WTC11 (cell line): ENCODE measurements around the gene ZNF598. TPM values are rescaled to one million over a fixed set of nuclear protein-coding genes. Genes with fewer than 3 reads are reported as not detected.
A peak's percentile ranks its signal among the peaks of the same experiment; 100 is the strongest.

ENCODE experiments used
- ATAC-seq: fragments of 200-7000 bp; cut with Tn5 transposase; 2 replicates; pipeline ENCODE4 v1.10.0; 2021; ENCODE audit warnings: mild to moderate bottlenecking, moderate library complexity
- CTCF ChIA-PET: fragments of 300-600 bp; sonication (Branson Sonifier 250); formaldehyde crosslinking; loops from one replicate; lab custom pipeline; 2021; ENCODE audit warnings: antibody characterized with exemption; lab: Charles Lee
- POLR2A ChIA-PET: fragments of 350-600 bp; sonication (Branson Sonifier 250); formaldehyde crosslinking; loops from one replicate; lab custom pipeline; 2021; ENCODE audit warnings: antibody characterized with exemption; lab: Charles Lee
- DNase-seq: peaks from one replicate; pipeline ENCODE4 v3.0.0; 2021; ENCODE audit warnings: low spot score
- H3K27ac Mint-ChIP-seq: 2 replicates; pipeline ENCODE4 v1.8.0; 2021; ENCODE audit warnings: mixed read lengths
- H3K27me3 Mint-ChIP-seq: 2 replicates; pipeline ENCODE4 v1.8.0; 2021; ENCODE audit warnings: low read depth, mild to moderate bottlenecking, moderate library complexity, mixed read lengths
- H3K36me3 Mint-ChIP-seq: 2 replicates; pipeline ENCODE4 v1.8.0; 2021; ENCODE audit warnings: mixed read lengths
- H3K4me1 Mint-ChIP-seq: 2 replicates; pipeline ENCODE4 v1.8.0; 2022; ENCODE audit warnings: mixed read lengths
- H3K4me3 Mint-ChIP-seq: 2 replicates; pipeline ENCODE4 v1.8.0; 2021; ENCODE audit warnings: mild to moderate bottlenecking, moderate library complexity, mixed read lengths
- H3K9me3 Mint-ChIP-seq: 2 replicates; pipeline ENCODE4 v1.8.0; 2021; ENCODE audit warnings: mixed read lengths
- ATF1 ChIP-seq: sonication (generic); formaldehyde crosslinking; IDR thresholded peaks from 2 replicates; pipeline ENCODE4 v1.8.1; 2023; ENCODE audit warnings: mild to moderate bottlenecking, moderate library complexity, missing genetic modification reagents
- CREB1 ChIP-seq: sonication (generic); formaldehyde crosslinking; IDR thresholded peaks from 2 replicates; pipeline ENCODE4 v1.8.0; 2023; ENCODE audit warnings: mild to moderate bottlenecking, missing genetic modification reagents
- CTCF ChIP-seq: fragments of 200-600 bp; IDR thresholded peaks from 2 replicates; pipeline ENCODE4 v1.8.0; 2022; ENCODE audit warnings: antibody characterized with exemption
- FOXJ3 ChIP-seq: sonication (generic); formaldehyde crosslinking; IDR thresholded peaks from 2 replicates; pipeline ENCODE4 v1.9.0; 2021; ENCODE audit warnings: missing genetic modification reagents, mild to moderate bottlenecking, borderline replicate concordance
- GTF2I ChIP-seq: fragments of 250-450 bp; sonication (Bioruptor Pico); conservative IDR thresholded peaks from 2 replicates; pipeline ENCODE4 v1.4.0; 2021; ENCODE audit warnings: mild to moderate bottlenecking
- HMGA2 ChIP-seq: fragments of 250-450 bp; sonication (Bioruptor Pico); IDR thresholded peaks from 2 replicates; pipeline ENCODE4 v1.4.0; 2021; ENCODE audit warnings: mild to moderate bottlenecking, moderate library complexity
- JAZF1 ChIP-seq: fragments of 250-450 bp; sonication (Bioruptor Pico); IDR thresholded peaks from 2 replicates; pipeline ENCODE4 v1.9.0; 2021; ENCODE audit warnings: moderate library complexity, mild to moderate bottlenecking, inconsistent platforms
- MYBL2 ChIP-seq: sonication (generic); formaldehyde crosslinking; IDR thresholded peaks from 2 replicates; pipeline ENCODE4 v1.8.1; 2023; ENCODE audit warnings: mild to moderate bottlenecking, moderate library complexity, missing genetic modification reagents
- NR3C1 ChIP-seq: sonication (generic); formaldehyde crosslinking; conservative IDR thresholded peaks from 2 replicates; pipeline ENCODE4 v1.8.1; 2023; ENCODE audit warnings: low read depth, mild to moderate bottlenecking, missing genetic modification reagents
- PRRX2 ChIP-seq: fragments of 250-450 bp; sonication (Bioruptor Pico); IDR thresholded peaks from 2 replicates; pipeline ENCODE4 v1.8.0; 2021; ENCODE audit warnings: mild to moderate bottlenecking
- RELA ChIP-seq: sonication (generic); formaldehyde crosslinking; IDR thresholded peaks from 2 replicates; pipeline ENCODE4 v1.8.1; 2022; ENCODE audit warnings: missing genetic modification reagents, mild to moderate bottlenecking, borderline replicate concordance
- RORB ChIP-seq: fragments of 250-450 bp; sonication (Bioruptor Pico); IDR thresholded peaks from 2 replicates; pipeline ENCODE4 v1.9.0; 2021; ENCODE audit warnings: mild to moderate bottlenecking
- STAT6 ChIP-seq: sonication (generic); formaldehyde crosslinking; conservative IDR thresholded peaks from 2 replicates; pipeline ENCODE4 v1.8.1; 2023; ENCODE audit warnings: mild to moderate bottlenecking, low read depth, missing genetic modification reagents, moderate library complexity
- ZNF121 ChIP-seq: sonication (generic); formaldehyde crosslinking; IDR thresholded peaks from 2 replicates; pipeline ENCODE4 v1.8.0; 2023; ENCODE audit warnings: missing genetic modification reagents
- ZNF219 ChIP-seq: sonication (generic); formaldehyde crosslinking; IDR thresholded peaks from 2 replicates; pipeline ENCODE4 v1.8.0; 2023; ENCODE audit warnings: missing genetic modification reagents, mild to moderate bottlenecking, borderline replicate concordance
- ZNF263 ChIP-seq: sonication (generic); formaldehyde crosslinking; IDR thresholded peaks from 2 replicates; pipeline ENCODE4 v1.8.1; 2022; ENCODE audit warnings: low read depth, mild to moderate bottlenecking, moderate library complexity, missing genetic modification reagents
- ZNF423 ChIP-seq: fragments of 250-450 bp; sonication (Bioruptor Pico); IDR thresholded peaks from 2 replicates; pipeline ENCODE4 v2.1.2; 2022; ENCODE audit warnings: mild to moderate bottlenecking, moderate library complexity
- total RNA-seq: library from RNA; stranded (reverse); gene quantifications from 3 replicates; pipeline ENCODE4 v1.2.3, GENCODE V29; 2021
- TF ChIP-seq, protein P1 (sequence below): fragments of 250-450 bp; sonication (Bioruptor Pico); IDR thresholded peaks from 2 replicates; pipeline ENCODE4 v1.8.0; 2021; ENCODE audit warnings: mild to moderate bottlenecking
- TF ChIP-seq, protein P2 (sequence below): sonication (generic); formaldehyde crosslinking; IDR thresholded peaks from 2 replicates; pipeline ENCODE4 v1.8.1; 2023; ENCODE audit warnings: mild to moderate bottlenecking, missing genetic modification reagents
- TF ChIP-seq, protein P3 (sequence below): sonication (generic); formaldehyde crosslinking; IDR thresholded peaks from 2 replicates; pipeline ENCODE4 v1.8.0; 2022; ENCODE audit warnings: mild to moderate bottlenecking, missing genetic modification reagents
- TF ChIP-seq, protein P4 (sequence below): sonication (generic); formaldehyde crosslinking; IDR thresholded peaks from 2 replicates; pipeline ENCODE4 v1.8.1; 2022; ENCODE audit warnings: low read depth, mild to moderate bottlenecking, moderate library complexity, missing genetic modification reagents, borderline replicate concordance
- TF ChIP-seq, protein P5 (sequence below): sonication (generic); formaldehyde crosslinking; IDR thresholded peaks from 2 replicates; pipeline ENCODE4 v1.8.1; 2023; ENCODE audit warnings: mild to moderate bottlenecking, moderate library complexity, missing genetic modification reagents

ZNF598 gene
- total RNA-seq, 1 experiment from 2014 or later, result 66.4 TPM

DNA sequence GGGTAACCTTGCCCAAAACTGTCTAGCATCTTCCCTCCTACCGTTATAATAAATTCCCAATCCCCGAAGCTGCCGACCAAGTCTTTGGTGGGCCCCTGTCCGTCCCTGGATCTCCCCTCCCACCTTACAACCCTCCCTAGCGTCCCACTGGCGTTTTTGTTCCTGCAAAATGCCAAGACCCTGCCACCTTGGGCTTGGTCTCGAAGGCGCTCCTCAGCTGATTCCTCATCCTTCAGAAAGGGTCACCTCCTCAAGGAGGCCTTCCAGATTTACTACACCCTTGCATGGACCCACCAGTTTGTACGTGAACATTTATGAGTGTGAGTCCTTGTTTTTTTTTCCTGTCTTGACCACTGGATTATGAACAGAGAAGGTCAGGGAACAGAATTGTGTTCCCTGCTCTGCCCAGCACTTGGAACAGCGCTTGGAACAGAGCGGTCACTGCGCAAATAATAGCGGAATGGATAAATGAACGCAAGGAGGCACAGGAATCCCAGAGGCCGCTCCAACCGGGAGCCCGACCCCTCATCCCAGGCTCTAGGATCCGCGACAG, 26.6 kb downstream of the ZNF598 start:
- no peak for ATAC-seq
- TF ChIP-seq ZNF263 (CRISPR knock-in tag) (no peak), ATF1 (CRISPR knock-in tag) (no peak), MYBL2 (CRISPR knock-in tag) (peak; percentile 2; the same call in 1 of the 2 replicates), GTF2I (peak; percentile 39; the same call in 1 of the 2 replicates)
- H3K36me3 Mint-ChIP-seq, result peaks cover 5% of the 10 kb centered on the region; the same call in 1 of the 2 replicates
- peaks cover 27% of the 10 kb centered on the region for H3K4me1 Mint-ChIP-seq
- ChIA-PET POLR2A (no interaction called here), CTCF (interaction anchor here (0.7 to 4.4 kb wide), 3 partner anchors 21 to 1602 kb away, joined by 3 to 19 read pairs (median 3); no protein-coding TSS in a partner anchor)
- peaks cover 39% of the 10 kb centered on the region for H3K27me3 Mint-ChIP-seq
- peak overlapping the region; percentile 69 for H3K4me3 Mint-ChIP-seq
- no peaks in the 10 kb centered on the region for H3K9me3 Mint-ChIP-seq
- H3K27ac Mint-ChIP-seq, result peak overlapping the region; percentile 80; the same call in 1 of the 2 replicates
- DNase-seq, result no peak

GRCh38 chr16:1982013-1982433, 27.6 kb downstream of the ZNF598 start:
- H3K27ac Mint-ChIP-seq, result no peak overlapping the region
- TF ChIP-seq, protein P1, sequence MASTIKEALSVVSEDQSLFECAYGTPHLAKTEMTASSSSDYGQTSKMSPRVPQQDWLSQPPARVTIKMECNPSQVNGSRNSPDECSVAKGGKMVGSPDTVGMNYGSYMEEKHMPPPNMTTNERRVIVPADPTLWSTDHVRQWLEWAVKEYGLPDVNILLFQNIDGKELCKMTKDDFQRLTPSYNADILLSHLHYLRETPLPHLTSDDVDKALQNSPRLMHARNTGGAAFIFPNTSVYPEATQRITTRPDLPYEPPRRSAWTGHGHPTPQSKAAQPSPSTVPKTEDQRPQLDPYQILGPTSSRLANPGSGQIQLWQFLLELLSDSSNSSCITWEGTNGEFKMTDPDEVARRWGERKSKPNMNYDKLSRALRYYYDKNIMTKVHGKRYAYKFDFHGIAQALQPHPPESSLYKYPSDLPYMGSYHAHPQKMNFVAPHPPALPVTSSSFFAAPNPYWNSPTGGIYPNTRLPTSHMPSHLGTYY (CRISPR knock-in tag), result no peak
- no peak for TF ChIP-seq ZNF219 (CRISPR knock-in tag)
- no peak for TF ChIP-seq JAZF1 (CRISPR knock-in tag)
- no peak for TF ChIP-seq NR3C1 (CRISPR knock-in tag)
- TF ChIP-seq ZNF423 (CRISPR knock-in tag), result no peak
- TF ChIP-seq, protein P2, sequence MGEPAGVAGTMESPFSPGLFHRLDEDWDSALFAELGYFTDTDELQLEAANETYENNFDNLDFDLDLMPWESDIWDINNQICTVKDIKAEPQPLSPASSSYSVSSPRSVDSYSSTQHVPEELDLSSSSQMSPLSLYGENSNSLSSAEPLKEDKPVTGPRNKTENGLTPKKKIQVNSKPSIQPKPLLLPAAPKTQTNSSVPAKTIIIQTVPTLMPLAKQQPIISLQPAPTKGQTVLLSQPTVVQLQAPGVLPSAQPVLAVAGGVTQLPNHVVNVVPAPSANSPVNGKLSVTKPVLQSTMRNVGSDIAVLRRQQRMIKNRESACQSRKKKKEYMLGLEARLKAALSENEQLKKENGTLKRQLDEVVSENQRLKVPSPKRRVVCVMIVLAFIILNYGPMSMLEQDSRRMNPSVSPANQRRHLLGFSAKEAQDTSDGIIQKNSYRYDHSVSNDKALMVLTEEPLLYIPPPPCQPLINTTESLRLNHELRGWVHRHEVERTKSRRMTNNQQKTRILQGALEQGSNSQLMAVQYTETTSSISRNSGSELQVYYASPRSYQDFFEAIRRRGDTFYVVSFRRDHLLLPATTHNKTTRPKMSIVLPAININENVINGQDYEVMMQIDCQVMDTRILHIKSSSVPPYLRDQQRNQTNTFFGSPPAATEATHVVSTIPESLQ (CRISPR knock-in tag), result no peak
- TF ChIP-seq RORB (CRISPR knock-in tag), result no peak
- no peak for TF ChIP-seq CTCF
- TF ChIP-seq, protein P3, sequence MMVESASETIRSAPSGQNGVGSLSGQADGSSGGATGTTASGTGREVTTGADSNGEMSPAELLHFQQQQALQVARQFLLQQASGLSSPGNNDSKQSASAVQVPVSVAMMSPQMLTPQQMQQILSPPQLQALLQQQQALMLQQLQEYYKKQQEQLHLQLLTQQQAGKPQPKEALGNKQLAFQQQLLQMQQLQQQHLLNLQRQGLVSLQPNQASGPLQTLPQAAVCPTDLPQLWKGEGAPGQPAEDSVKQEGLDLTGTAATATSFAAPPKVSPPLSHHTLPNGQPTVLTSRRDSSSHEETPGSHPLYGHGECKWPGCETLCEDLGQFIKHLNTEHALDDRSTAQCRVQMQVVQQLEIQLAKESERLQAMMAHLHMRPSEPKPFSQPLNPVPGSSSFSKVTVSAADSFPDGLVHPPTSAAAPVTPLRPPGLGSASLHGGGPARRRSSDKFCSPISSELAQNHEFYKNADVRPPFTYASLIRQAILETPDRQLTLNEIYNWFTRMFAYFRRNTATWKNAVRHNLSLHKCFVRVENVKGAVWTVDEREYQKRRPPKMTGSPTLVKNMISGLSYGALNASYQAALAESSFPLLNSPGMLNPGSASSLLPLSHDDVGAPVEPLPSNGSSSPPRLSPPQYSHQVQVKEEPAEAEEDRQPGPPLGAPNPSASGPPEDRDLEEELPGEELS (CRISPR knock-in tag), result no peak
- no peak for TF ChIP-seq PRRX2 (CRISPR knock-in tag)
- TF ChIP-seq CREB1 (CRISPR knock-in tag), result no peak
- TF ChIP-seq FOXJ3 (CRISPR knock-in tag), result no peak
- TF ChIP-seq HMGA2 (CRISPR knock-in tag), result no peak
- TF ChIP-seq STAT6, result no peak
- TF ChIP-seq ZNF121 (CRISPR knock-in tag), result no peak
- no peak for TF ChIP-seq RELA (CRISPR knock-in tag)
- TF ChIP-seq, protein P4, sequence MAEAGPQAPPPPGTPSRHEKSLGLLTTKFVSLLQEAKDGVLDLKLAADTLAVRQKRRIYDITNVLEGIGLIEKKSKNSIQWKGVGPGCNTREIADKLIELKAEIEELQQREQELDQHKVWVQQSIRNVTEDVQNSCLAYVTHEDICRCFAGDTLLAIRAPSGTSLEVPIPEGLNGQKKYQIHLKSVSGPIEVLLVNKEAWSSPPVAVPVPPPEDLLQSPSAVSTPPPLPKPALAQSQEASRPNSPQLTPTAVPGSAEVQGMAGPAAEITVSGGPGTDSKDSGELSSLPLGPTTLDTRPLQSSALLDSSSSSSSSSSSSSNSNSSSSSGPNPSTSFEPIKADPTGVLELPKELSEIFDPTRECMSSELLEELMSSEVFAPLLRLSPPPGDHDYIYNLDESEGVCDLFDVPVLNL, result no peak
- TF ChIP-seq, protein P5, sequence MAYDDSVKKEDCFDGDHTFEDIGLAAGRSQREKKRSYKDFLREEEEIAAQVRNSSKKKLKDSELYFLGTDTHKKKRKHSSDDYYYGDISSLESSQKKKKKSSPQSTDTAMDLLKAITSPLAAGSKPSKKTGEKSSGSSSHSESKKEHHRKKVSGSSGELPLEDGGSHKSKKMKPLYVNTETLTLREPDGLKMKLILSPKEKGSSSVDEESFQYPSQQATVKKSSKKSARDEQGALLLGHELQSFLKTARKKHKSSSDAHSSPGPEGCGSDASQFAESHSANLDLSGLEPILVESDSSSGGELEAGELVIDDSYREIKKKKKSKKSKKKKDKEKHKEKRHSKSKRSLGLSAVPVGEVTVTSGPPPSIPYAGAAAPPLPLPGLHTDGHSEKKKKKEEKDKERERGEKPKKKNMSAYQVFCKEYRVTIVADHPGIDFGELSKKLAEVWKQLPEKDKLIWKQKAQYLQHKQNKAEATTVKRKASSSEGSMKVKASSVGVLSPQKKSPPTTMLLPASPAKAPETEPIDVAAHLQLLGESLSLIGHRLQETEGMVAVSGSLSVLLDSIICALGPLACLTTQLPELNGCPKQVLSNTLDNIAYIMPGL, result no peak
- peaks cover 39% of the 10 kb centered on the region for H3K27me3 Mint-ChIP-seq
- ATAC-seq (no peak), DNase-seq (no peak)
- no peaks in the 10 kb centered on the region for H3K9me3 Mint-ChIP-seq
- H3K4me3 Mint-ChIP-seq, result no peak overlapping the region
- CTCF ChIA-PET, result interaction anchor here (1.1 to 4.4 kb wide), 5 partner anchors 22 to 109 kb away, joined by 3 to 19 read pairs (median 7); no protein-coding TSS in a partner anchor
- H3K4me1 Mint-ChIP-seq, result peaks cover 27% of the 10 kb centered on the region
- POLR2A ChIA-PET, result interaction anchor here (3.0 kb wide), 1 partner anchor 18 kb away, joined by 20 read pairs; the partner anchor contains the start of gene RPS2
- H3K36me3 Mint-ChIP-seq, result peaks cover 5% of the 10 kb centered on the region; the same call in 1 of the 2 replicates
